ENCODE results near the gene KCNMB2.

- TF ChIP-seq CTCF (IDR thresholded peaks at IDR 0.05) (no peak), POLR2A (IDR thresholded peaks at IDR 0.05) (no peak)
Observed at GRCh38 chr3:178859386-178859785, 323.1 kb downstream of the KCNMB2 start.

All from right lobe of liver (tissue), 4 donors.